HG02759 (cell line): ENCODE results near the gene FARP2.
"Not testable (repeated sequence)": the region's sequence is repeated elsewhere in the genome, so short reads cannot be mapped to it uniquely, and the experiment has no call there.

Experiments
- ATAC-seq: cut with Tn5 transposase; IDR thresholded peaks from one replicate; pipeline ENCODE4 v1.9.1; 2021; ENCODE audit warnings: mild to moderate bottlenecking, moderate library complexity; ENCODE audit not compliant: unreplicated experiment

FARP2 gene

DNA sequence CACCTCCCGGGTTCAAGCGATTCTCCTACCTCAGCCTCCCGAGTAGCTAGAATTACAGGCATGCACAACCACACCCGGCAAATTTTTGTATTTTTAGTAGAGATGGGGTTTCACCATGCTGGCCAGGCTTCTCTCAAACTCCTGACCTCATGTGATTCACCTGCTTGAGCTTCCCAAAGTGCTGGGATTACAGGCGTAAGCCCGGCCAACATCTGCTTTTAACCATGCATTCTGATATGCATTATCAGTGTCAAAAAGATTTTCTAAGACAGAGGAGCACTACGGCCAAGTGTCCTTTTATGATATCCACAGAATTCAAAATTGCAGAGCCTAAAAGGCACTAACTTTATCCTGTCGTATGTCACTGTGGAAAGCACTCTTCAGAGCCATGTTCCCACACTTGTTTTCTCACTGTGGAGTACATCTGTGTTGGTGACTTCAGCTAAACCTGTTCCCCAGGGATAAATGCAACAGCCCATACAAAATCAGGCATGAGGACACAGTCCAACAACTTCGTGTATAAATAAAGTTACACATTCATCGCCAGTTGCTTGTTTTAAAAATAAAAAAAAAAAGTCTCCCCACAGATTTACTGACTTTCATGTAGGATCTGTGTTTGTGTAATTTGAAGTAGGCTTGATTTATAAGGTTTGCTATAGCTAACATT, 95.9 kb downstream of the FARP2 start:
- ATAC-seq: no peak

DNA sequence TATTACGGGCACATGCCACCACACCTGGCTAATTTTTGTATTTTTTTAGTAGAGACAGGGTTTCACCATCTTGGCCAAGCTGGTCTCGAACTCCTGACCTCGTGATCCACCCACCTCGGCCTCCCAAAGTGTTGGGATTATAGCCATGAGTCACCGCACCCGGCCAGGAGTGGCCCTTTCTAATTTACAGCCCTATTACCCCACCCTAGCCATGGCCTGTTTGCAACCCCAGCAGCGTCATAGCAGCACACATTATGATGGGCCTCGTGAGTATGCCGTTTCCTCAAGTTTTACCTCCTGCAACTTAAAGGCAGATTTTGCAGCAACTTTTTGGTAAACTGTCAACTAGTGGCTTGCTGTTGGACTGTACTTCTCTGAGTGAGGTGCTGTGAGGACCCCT, 97.8 kb downstream of the FARP2 start:
- not testable (repeated sequence) for ATAC-seq

DNA sequence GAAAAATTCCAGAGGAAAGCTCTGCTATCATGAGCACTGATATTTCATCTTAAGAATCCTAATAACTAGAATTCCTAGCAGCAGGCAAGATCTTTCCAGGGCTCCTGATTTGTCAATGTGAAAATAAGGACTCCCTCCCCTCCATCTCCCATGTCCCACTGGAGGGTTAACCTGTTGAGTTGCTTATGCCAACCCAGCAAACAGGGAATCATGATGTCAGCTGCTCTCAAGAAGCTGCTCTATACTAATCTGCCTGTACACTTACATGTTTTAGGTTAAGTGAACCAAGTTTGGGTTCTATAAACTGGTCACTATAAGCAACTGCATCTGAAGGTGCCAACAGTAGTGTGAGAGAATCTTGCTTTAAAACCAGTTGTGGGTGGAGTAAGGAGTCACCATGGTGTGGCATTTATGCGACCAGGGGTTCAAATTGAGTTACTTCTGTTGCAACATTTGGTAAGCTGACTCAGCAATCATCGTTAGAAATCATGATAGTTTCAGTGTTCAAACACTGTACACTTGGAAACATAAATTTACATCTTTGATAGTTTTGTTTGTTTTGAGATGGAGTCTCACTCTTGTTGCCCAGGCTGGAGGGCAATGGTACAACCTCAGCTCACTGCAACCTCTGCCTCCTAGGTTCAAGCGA, 98.9 kb downstream of the FARP2 start:
- ATAC-seq: no peak

DNA sequence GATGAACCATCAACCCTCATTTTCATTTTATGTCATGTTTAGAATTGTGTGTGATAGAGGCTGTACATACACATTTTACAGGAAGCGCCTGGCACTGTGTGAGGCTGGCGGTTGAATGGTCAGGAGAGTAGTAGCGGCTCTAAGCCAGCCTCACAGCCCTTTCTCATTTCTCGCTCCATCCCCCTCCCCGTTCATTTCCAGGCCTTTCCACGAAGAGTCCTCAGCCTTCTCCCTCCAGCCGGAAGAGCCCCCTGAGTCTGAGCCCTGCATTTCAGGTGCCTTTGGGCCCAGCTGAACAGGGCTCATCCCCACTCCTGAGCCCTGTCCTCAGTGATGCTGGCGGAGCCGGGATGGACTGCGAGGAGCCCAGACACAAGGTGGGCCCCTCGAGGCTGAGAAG, 100.5 kb downstream of the FARP2 start:
- no peak for ATAC-seq

GRCh38 chr2:241458687-241459086, 102.6 kb downstream of the FARP2 start:
- ATAC-seq: no peak

- ATAC-seq: no peak
Measured at GRCh38 chr2:241459520-241459919, 103.4 kb downstream of the FARP2 start.

- no peak for ATAC-seq
Measured at GRCh38 chr2:241460631-241461030, 104.5 kb downstream of the FARP2 start.

DNA sequence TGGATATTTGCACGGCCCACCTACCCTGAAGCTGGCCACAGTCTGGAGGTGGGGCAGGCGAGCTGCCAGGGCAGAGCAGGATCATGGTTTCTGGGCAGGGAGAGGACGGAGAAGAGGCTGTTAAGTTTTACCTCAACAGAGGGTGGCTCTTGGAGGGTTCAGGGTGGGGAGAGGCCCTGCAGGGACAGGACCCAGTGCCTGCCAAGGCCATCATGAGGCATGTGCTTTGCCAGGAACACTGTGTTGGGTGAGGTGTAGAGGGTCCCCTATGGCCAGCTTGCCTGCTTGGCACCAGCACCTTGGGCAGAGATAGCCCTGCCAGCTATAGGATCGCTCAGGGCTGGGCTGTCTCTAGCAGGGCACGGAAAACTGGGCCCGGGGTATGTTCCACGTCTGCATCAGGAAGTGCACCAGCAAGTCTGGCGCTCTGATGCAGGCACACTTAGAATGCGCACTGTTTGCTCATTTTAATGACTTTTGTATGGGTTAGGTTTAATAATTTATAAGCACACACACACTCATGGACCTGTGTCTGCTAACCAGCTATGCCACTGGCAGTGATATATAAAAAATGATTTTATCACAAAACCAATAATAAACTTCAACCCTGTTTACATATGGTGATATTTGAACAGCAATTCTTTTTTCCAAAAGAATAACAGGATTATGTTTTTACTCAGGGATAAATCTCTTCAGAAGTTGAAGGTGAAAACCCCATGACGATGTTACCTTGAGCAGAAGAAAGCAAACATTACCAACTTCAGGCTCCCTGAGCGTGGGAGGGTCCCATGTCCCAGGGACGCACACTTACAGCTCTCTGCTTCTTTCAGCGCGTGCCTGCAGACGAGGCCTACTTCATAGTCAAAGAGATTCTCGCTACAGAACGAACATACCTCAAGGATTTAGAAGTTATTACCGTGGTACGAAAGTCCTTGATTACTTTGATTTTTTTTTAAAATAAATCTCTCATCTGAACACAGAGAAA, 105.9 kb downstream of the FARP2 start:
- ATAC-seq: no peak

DNA sequence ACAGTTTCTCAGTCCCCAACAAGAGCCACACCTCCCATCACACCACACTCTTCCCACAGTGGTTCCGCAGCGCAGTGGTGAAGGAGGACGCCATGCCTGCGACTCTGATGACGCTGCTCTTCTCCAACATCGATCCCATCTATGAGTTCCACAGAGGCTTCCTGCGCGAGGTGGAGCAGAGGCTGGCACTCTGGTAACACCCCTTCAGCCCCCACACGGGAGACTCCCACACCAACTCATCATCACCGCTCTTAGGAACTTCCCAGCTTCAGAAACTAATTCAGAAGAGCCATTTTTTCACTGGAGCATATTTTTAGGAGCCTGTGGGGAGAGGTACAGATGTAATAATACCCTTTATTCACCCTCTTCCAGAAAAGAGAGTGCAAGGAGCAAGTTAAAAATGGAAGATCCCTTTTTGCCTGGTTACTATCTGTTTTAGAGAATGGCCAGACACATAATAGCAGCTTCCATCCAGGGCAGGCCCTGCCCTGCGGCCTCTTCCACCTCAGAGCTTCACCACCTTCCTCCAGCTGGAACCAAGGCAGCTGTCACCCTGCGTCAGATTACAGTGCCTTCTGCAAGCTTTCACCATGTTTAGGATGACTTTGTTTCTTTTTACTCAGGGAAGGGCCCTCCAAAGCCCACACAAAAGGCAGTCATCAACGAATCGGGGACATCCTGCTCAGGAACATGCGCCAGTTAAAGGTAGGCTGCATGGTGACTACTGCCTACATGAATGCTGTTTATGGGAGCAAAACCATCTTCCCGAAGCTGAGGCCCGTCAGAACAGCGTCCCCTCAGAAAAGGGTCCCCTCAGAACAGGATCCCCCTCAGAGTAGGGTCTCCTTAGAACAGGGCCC, 107.4 kb downstream of the FARP2 start:
- ATAC-seq: no peak

- no peak for ATAC-seq
Measured at GRCh38 chr2:241465543-241465942, 109.5 kb downstream of the FARP2 start.

GRCh38 chr2:241466230-241466629, 110.1 kb downstream of the FARP2 start:
- no peak for ATAC-seq

- ATAC-seq: no peak
Measured at GRCh38 chr2:241467777-241468475, 111.8 kb downstream of the FARP2 start.

DNA sequence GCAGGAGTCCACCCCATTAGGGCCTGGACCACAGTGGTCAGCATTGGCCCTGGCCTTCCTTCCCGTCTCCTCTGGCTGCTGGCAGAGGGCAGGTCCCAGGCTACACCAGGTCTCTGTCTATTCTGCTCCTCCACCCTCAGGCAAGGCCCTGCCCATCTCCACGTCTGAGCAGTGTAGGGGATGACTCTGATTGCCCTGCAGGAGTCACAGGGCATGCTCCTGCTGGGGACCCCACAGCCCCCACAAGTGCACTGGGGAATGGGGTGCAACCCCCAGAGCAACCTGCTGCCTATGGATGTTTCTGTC, 112.3 kb downstream of the FARP2 start:
- no peak for ATAC-seq

DNA sequence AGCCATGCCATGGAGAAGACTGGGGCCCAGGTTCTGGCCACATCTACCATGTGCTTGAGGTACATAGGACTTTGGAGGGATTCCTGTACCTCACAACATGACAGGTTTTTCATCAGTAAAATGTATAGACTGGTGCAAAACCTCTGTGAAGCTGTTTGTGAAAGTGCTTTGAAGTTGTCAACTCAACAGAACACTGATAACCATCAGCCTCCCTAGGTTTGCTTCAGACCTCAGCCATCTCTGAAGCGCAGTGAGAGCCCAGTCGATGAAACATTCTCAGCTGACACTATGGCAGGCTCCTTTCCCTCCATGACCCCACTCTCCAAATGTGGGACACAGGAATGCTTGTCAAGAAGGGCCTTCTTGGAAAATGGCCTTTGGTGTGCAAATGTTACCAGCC, 113.7 kb downstream of the FARP2 start:
- ATAC-seq: no peak

DNA sequence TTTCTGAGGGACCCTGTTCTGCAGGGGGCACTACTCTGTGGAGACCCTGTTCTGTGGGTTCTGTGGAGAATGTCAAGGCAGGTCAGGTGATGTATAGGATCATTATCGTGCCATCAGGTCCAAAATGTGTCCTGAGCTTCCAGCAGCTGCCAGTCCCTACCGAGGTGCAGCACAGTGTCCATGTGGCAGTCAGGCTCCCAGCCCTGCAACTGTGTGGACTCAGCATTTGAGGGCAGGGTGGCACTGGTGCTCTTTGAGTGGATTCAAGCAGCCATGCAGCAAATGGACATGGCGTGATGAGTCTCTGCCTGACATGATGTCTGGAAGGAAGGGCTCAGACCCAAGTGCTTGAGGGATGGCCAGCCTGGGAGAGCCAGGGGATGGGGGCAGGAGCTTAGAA, 117.3 kb downstream of the FARP2 start:
- no peak for ATAC-seq

DNA sequence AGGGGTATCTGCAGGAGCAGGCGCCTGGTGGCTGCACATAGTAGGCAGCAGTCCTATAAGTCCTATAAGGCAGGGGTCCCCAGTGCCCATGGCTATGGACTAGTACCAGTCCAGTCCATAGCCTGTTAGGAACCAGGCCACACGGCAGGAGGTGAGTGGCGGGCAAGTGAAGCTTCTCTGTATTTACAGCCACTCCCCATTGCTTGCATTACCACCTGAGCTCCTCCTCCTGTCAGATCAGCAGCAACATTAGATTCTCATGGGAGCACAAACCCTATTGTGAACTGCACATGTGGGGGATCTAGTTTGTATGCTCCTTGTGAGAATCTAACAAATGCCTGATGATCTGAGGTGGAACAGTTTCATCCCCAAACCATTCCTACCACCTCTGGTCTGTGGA, 119.2 kb downstream of the FARP2 start:
- no peak for ATAC-seq

DNA sequence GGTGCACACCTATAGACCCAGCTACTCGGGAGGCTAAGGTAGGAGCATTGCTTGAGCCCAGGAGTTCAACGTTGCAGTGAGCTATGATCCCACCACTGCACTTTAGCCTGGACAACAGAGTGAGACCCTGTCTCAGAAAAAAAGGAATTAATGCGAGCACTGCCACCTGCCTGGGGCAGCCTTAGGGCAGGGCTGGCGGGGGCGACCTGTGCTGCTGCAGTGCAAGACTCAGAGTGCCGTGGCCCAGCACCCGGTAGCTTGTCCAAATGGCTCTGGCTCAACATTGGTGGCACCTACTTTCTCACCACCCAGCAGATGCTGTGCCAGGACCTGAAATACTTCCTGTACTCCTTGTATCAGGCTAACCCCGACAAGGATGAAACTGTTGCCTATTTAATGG, 122.1 kb downstream of the FARP2 start:
- no peak for ATAC-seq

- no peak for ATAC-seq
Measured at GRCh38 chr2:241479026-241479898, 123.2 kb downstream of the FARP2 start.

DNA sequence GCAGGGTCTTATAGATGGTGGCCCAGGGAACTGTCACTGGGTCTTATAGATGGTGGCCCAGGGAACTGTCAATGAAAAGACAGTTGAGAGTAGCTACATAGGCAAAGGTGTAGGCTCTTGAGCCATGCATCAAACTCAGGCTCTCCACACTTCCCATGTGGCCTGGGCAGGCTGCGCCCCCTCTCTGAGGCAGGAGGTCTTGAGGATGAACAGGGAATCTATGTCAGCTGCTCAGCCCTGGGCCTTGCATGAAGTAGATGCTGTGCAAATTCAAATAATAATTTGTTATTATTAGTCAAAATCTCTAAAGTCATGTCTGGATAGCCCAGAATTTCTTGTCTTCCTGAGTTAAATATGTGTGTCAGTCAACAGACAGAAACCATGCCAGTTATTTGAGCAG, 125.6 kb downstream of the FARP2 start:
- no peak for ATAC-seq
